HepG2 (cell line): ENCODE measurements around the gene NSUN5. TPM values are rescaled to one million over a fixed set of nuclear protein-coding genes. Genes with fewer than 3 reads are reported as not detected.

Experiments used
- ATAD3A ChIP-seq: sonication (generic); formaldehyde crosslinking; IDR thresholded peaks from 2 replicates; pipeline ENCODE4 v1.4.0; 2020; ENCODE audit warnings: missing genetic modification reagents
- DBP ChIP-seq: sonication (generic); formaldehyde crosslinking; IDR thresholded peaks from 2 replicates; pipeline ENCODE4 v1.4.0; 2020; ENCODE audit warnings: missing genetic modification reagents; ENCODE audit errors: not compliant biosample characterization
- ETV5 ChIP-seq: IDR thresholded peaks from 2 replicates; pipeline ENCODE4 v1.6.1; 2018; ENCODE audit warnings: missing biosample characterization, missing genetic modification reagents, inconsistent platforms, borderline replicate concordance
- JUND ChIP-seq: sonication (generic); formaldehyde crosslinking; IDR thresholded peaks from 2 replicates; pipeline ENCODE4 v1.8.0; 2022; ENCODE audit warnings: mild to moderate bottlenecking, missing genetic modification reagents
- MIER2 ChIP-seq: IDR thresholded peaks from 2 replicates; pipeline ENCODE4 v1.6.1; 2016; ENCODE audit warnings: missing biosample characterization, missing genetic modification reagents
- NAIF1 ChIP-seq: sonication (generic); formaldehyde crosslinking; IDR thresholded peaks from 2 replicates; pipeline ENCODE4 v1.5.0; 2020; ENCODE audit warnings: mild to moderate bottlenecking, missing genetic modification reagents, borderline replicate concordance
- NFE2L2 ChIP-seq: fragments of 150-350 bp; IDR thresholded peaks from 2 replicates; pipeline ENCODE4 v1.6.1; 2014; ENCODE audit warnings: low read length
- PAWR ChIP-seq: sonication (generic); formaldehyde crosslinking; IDR thresholded peaks from 2 replicates; pipeline ENCODE4 v1.4.0; 2020; ENCODE audit warnings: missing genetic modification reagents, mild to moderate bottlenecking, borderline replicate concordance
- SCMH1 ChIP-seq: sonication (generic); formaldehyde crosslinking; IDR thresholded peaks from 2 replicates; pipeline ENCODE4 v1.9.0; 2021; ENCODE audit warnings: missing genetic modification reagents, mild to moderate bottlenecking, borderline replicate concordance
- SUZ12 ChIP-seq: fragments of 150-350 bp; IDR thresholded peaks from 2 replicates; pipeline ENCODE4 v1.6.1; 2014; ENCODE audit warnings: low read depth, low read length
- ZNF318 ChIP-seq: sonication (generic); formaldehyde crosslinking; IDR thresholded peaks from 2 replicates; pipeline ENCODE4 v1.4.0; 2020; ENCODE audit warnings: mild to moderate bottlenecking, missing genetic modification reagents
- ZNF570 ChIP-seq: sonication (generic); formaldehyde crosslinking; IDR thresholded peaks from 2 replicates; pipeline ENCODE4 v1.4.0; 2020; ENCODE audit warnings: mild to moderate bottlenecking, missing genetic modification reagents, borderline replicate concordance
- ZNF773 ChIP-seq: sonication (generic); formaldehyde crosslinking; IDR thresholded peaks from 2 replicates; pipeline ENCODE4 v1.4.0; 2020; ENCODE audit warnings: missing genetic modification reagents, borderline replicate concordance
- ZNF775 ChIP-seq: sonication (generic); formaldehyde crosslinking; IDR thresholded peaks from 2 replicates; pipeline ENCODE4 v1.4.0; 2020; ENCODE audit warnings: missing genetic modification reagents, mild to moderate bottlenecking, moderate library complexity, borderline replicate concordance
- polyA plus RNA-seq, 8 experiments: library from polyadenylated mRNA; depleted of rRNA in 3 of 8; stranded (reverse) in 7 of 8; unstranded in 1 of 8; fragments of >200 nt; fragmentation: Illumina TruSeq in 4 of 8; extraction: Trizol in 4 of 8; gene quantifications; 2 replicates each; pipeline versions ENCODE4 v1.2.1 to v1.2.3, GENCODE V29; 2011 to 2016; ENCODE audit warnings: low read depth in 4 of 8, missing spikeins in 1 of 8, mixed read lengths in 1 of 8; ENCODE audit not compliant: insufficient read depth in 1 of 8
- total RNA-seq, 5 experiments: library from RNA; depleted of rRNA; stranded (reverse); fragments of >200 nt; fragmentation: Illumina TruSeq; extraction: Trizol; gene quantifications; 2 replicates each; pipeline ENCODE4 v1.2.3, GENCODE V29; 2016; ENCODE audit warnings: low read depth in 1 of 5
- TF ChIP-seq, protein P1 (sequence below): IDR thresholded peaks from 2 replicates; pipeline ENCODE4 v1.6.1; 2016
- TF ChIP-seq, protein P2 (sequence below): sonication (generic); formaldehyde crosslinking; IDR thresholded peaks from 2 replicates; pipeline ENCODE4 v1.4.0; 2020; ENCODE audit warnings: missing genetic modification reagents, borderline replicate concordance

NSUN5 gene
- total and polyA plus RNA-seq, 2 of the 13 experiments (the other 11 are each of a cell fraction or from before 2014, with no cell fraction given) = 19.9 to 35.8 TPM

GRCh38 chr7:73343671-73344380 lies 35.2 kb upstream of the NSUN5 start (continued):
- no peak for TF ChIP-seq ZNF318 (CRISPR knock-in tag)
- TF ChIP-seq, protein P1, sequence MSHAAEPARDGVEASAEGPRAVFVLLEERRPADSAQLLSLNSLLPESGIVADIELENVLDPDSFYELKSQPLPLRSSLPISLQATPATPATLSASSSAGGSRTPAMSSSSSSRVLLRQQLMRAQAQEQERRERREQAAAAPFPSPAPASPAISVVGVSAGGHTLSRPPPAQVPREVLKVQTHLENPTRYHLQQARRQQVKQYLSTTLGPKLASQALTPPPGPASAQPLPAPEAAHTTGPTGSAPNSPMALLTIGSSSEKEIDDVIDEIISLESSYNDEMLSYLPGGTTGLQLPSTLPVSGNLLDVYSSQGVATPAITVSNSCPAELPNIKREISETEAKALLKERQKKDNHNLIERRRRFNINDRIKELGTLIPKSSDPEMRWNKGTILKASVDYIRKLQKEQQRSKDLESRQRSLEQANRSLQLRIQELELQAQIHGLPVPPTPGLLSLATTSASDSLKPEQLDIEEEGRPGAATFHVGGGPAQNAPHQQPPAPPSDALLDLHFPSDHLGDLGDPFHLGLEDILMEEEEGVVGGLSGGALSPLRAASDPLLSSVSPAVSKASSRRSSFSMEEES (CRISPR knock-in tag) = no peak
- TF ChIP-seq, protein P2, sequence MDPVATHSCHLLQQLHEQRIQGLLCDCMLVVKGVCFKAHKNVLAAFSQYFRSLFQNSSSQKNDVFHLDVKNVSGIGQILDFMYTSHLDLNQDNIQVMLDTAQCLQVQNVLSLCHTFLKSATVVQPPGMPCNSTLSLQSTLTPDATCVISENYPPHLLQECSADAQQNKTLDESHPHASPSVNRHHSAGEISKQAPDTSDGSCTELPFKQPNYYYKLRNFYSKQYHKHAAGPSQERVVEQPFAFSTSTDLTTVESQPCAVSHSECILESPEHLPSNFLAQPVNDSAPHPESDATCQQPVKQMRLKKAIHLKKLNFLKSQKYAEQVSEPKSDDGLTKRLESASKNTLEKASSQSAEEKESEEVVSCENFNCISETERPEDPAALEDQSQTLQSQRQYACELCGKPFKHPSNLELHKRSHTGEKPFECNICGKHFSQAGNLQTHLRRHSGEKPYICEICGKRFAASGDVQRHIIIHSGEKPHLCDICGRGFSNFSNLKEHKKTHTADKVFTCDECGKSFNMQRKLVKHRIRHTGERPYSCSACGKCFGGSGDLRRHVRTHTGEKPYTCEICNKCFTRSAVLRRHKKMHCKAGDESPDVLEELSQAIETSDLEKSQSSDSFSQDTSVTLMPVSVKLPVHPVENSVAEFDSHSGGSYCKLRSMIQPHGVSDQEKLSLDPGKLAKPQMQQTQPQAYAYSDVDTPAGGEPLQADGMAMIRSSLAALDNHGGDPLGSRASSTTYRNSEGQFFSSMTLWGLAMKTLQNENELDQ = no peak
- TF ChIP-seq SCMH1 (CRISPR knock-in tag) = no peak
- TF ChIP-seq JUND = no peak
- no peak for TF ChIP-seq NAIF1 (CRISPR knock-in tag)
- TF ChIP-seq ZNF773 = no peak
- TF ChIP-seq NFE2L2 = no peak
- no peak for TF ChIP-seq MIER2 (CRISPR knock-in tag)
- TF ChIP-seq ETV5 = no peak
- TF ChIP-seq ZNF570 (CRISPR knock-in tag) = no peak
- no peak for TF ChIP-seq ATAD3A
- TF ChIP-seq SUZ12 = no peak
- TF ChIP-seq PAWR (CRISPR knock-in tag) = no peak
- TF ChIP-seq ZNF775 (CRISPR knock-in tag) = no peak
- no peak for TF ChIP-seq DBP (CRISPR knock-in tag)
